HG02642 (cell line): Measurements from ENCODE around the gene RAD51B.
"Not testable (repeated sequence)": the region's sequence is repeated elsewhere in the genome, so short reads cannot be mapped to it uniquely, and the experiment has no call there.

Experiments
- ATAC-seq: cut with Tn5 transposase; IDR thresholded peaks from one replicate; pipeline ENCODE4 v1.9.1; 2021; ENCODE audit warnings: mild to moderate bottlenecking; ENCODE audit not compliant: unreplicated experiment, poor library complexity

Gene RAD51B

DNA sequence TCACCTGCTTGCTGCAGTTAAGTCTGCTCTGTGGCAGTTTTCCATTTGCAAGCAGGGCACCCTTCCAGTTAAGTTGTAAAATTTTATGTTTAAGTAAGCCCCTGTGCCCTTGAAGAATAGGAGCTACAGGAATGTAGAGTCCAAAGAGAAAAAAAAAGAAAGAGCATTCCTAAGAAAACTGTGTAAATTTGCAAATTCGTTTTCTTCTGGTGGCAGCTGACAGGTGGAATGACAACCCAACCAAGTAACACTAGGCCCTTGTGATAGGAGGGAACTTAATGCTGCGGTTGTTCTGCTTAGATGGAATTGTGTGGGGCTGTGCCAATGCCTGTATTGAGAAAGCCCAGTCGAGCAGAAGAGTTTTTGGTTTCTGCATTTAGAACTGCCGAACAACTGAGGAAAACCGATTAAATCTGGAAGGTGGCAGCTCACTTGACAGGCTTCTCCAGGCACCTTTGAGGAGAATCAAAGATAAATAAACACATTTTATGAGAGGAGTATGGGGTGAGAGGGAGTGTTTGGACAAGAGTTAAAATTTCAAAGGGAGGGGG is 280.0 kb downstream of the RAD51B start:
- ATAC-seq, result no peak

DNA sequence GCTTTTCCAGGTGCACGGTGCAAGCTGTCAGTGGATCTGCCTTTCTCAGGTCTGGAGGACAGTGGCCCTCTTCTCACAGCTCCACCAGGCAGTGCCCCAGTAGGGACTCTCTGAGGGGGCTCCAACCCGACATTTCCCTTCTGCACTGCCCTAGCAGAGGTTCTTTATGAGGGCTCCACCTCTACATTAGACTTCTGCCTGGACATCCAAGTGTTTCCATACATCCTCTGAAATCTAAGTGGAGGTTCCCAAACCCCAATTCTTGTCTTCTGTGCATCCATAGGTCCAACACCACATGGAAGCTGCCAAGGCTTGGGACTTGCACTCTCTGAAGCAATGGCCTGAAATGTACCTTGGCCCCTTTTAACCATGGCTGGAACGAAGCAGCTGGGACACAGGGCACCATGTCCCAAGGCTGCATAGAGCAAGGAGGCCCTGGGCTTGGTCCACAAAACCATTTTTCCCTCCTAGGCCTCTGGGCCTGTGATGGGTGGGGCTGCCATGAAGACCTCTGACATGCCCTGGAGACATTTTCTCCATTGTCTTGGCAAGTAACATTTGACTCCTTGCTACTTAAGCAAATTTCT is 282.2 kb downstream of the RAD51B start:
- not testable (repeated sequence) for ATAC-seq

DNA sequence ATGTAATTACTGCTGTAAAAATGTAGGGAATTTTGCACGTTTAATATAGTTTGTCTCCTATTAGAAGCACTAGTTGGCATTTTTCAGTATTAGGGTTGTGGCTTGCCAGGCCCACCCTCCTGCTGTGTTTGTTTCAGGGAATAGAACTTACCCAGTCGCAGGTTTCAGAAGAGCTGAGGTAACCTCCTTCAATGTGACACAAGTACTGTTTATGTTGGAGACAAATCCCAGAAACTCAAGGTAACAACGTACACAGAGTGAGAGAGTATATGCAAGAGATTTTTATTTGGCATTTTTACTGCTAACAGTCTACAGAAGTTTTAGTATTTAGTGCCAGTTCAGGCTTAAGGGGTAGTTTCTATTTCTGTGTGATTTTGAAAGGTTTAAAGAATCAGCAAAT is 284.3 kb downstream of the RAD51B start:
- ATAC-seq, result no peak

DNA sequence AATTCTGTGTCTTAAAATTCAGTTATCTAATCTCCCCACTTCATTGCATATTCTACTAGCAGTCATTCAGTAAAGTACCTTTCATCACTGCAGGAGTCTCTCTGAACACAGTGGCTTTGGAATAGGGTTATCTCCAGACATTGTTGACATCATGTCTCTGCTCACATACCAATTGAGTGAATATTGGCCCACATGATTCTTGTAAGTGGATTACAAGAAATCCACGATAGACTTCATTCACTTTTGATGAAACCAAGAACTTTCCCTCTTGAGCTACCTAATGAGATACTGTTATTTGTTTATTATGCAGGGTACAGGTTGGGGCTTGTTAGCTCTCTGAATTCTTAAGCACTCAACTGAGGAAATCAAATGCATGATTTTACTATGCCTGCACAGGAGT is 284.9 kb downstream of the RAD51B start:
- ATAC-seq, result no peak

DNA sequence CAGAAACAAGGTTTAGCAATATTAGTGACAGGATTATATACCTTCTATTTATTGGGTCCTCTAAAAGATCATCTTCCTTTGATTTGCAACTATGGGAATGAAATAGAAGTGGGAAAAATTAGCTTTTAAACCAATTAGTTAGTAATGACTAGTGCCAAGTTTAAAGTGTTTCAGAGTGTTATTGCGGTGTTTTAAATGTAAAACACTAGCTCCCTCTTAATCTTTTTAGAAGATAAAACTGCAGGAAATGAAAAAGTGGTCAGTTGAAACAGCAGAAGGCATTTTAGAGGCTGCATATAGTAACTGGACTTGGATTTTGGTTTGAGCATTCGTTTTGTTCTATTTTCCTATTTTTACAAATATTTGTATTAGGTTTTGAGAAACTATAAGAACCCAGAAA is 286.2 kb downstream of the RAD51B start:
- no peak for ATAC-seq

DNA sequence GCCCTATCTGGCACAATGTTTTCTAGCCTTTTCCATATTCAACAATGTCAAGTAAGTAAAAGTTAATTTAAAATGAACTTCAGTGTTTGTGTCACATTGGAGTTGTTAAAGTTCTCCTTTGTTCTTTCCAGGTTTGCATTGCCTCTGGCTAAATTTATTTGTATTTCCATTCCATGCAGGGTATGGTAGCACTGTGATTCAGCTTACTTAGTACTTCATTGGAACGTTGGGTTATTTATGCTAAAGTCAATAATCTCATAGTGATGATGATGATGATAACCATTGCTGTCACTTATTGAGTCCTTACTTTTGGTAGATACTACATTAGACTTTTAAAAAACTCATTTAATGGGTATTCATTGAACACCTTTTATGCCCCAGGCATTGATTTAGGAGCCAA is 286.9 kb downstream of the RAD51B start:
- ATAC-seq, result no peak

DNA sequence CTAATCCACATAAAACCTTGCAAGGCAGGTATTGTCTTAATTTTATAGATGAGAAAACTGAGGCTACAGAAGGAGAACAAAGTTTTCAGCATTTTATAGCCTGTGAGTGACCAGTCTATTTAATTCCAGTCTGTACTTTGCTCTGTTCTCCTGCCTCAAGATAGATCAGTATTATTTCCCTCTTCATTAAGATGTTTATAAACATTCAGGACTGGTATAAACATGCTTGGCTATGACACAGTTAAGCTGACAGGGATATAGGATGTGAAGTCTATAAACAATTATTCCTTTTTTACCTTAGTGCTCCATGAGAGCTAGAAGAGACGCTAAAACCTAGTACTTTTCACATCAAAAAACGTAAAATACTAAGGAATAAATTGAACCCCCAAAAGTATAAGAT is 287.3 kb downstream of the RAD51B start:
- ATAC-seq, result no peak

DNA sequence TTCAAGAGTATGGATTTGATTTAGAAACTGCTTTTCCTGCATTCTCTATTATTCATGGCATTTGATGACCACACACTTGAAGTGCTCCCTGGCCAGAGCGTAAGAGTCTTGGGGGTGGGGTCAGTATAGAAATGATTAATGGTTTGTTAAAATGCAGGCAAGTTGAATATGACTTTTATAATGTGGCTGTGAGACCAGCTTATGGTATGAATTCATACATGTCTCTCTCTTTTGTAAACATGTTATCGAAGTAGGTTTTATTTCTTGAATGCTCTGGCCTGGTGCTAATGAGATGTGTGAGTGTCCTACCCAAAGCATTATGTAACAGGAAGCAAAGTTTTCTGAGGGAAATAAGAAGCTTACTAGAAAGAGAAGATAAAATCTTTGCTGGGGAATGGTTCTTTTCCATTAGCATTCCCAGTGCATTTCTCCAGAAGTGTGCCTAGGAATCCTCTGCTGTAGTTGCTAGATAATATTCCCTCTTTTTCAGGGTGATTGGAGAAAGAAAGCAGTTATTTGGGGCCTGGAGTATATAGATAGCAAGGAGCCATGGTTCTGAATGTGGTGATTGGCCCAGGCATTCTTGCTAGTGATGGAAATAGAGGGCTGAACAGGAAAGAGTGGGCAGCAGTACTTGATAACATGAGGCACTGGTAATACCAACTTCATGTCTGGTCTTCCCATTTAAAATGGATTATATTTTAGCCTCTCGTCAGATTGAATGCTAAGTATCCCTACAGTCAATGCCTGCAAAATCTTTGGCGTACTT is 289.7 kb downstream of the RAD51B start:
- no peak for ATAC-seq

DNA sequence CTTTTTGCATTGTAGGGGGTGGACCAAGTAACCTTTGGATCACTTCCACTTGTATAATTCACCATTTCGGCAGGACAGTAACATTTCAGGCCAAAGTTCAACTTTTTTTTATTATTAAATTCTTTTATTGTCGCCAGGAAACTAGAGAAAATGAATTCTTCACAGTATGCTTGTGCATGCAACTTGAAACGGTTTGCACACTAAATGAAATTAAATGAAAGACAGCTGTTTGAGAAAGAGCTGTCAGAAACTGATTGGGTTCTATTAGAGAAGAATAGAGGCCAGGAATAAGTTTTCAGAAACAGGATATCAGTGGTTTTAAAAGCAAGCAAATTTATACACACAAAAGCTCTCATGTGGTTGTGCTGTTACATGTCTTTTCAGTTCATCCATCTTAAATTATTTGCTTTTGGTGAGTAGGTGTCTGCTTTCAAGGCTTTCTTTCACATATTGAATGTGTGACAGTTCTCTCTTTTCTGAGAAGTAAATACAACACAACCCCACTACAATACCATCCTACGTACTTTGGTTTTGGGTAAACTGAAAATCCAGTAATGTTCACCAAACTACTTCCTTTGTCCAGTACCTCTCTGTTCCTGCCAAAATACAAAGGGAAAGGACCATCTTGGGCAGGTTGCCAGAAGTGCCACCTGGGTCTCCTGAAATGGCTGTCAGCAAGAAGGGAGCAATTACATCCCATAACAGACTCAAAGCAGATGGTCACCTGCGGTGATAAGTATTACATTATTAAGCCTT is 291.7 kb downstream of the RAD51B start:
- no peak for ATAC-seq

DNA sequence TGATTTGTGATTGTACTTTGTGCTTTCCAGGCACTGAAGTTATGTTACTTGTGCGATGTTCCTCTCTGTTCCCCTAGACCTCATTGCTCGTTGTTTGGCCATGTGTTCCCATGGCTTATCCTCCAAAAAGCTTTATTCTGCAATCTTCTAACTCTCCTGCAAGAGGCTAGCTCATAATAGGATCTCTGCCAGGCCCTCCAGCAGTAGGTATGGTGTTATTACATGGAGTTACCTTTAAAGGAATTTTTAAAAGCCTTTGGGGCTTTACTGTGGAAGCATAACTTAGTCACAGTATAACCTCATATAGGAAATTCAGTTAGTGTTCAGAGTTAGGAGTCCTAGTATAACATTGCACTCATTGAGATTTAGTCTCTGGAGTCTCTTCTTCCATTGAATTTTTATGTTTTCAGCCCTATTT is 292.3 kb downstream of the RAD51B start:
- ATAC-seq, result no peak

DNA sequence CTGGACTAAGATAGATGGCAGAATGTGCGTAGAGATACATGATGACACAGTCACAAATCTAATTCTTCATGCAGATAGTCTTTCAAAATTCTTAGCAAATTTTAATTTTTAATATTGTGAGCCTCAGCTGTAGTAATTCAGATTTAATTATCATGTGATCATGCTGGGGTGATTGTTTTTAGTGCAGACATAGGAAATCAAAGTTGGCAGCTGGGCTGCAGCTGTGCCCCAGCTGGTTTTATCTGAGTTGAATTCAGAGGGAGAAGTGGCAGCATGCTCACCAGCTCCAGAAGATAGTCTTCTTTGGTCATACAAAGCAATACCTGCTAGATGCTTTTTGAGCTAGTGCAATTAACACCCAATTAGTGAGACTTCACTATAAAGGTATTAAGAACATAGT is 292.9 kb downstream of the RAD51B start:
- ATAC-seq, result no peak

DNA sequence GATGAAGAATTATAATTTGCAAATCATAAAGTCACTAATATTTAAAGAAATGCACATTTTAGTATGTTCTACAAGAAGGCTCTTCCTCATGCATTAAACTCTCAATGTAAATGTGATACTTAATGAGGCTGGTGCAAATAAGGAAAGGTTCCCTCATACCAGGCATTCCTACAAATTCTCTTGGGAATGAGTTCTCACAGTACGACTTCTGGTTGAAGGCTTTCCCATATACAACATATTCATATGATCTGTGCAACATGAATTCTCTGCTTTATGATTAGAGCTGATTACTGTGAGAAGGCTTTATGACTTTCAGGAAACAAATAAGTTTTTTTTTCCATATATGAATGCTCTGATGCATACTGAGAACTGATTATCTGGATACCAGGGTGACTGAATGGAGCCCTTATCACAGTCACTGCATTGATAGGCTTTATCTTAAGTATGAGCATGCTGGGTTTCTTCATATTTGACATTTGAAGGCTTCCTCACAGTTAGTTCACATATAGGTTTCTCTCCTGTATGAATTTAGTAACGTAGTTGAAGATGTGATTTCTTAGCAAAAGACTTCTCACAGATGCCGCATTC is 293.9 kb downstream of the RAD51B start:
- no peak for ATAC-seq

DNA sequence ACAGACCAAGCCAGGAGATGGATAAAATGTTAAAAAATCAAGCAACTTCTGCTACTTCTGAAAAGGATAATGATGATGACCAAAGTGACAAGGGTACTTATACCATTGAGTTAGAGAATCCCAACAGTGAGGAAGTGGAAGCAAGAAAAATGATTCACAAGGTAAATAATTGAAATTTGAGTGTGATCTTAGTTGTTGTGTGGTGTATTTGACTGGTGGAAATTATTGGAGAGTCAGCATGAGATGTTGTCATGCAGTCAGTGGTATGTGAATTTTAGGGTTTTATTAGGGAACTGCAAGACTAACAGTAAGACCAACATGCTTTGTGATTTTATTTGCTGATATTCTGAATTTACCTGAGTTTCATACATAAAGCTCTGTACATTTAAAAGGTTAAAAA is 296.4 kb downstream of the RAD51B start:
- not testable (repeated sequence) for ATAC-seq

DNA sequence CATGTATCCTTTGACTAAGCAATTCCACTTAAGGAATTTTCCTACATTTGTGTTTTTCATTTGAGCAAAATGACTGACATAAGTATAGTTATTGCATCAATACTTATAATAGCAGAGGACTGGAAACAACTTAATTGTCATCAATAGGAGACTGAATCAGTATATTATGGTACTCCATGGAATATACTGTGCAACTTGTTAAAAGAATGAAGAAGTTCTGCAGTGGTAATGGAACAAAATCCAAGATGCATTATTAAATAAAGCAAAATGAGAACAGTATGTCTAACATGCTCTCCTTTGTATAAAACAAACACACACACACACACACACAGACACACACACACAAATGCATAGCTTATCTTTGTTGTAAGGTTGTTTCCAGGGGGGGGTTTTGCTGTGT is 303.1 kb downstream of the RAD51B start:
- no peak for ATAC-seq

DNA sequence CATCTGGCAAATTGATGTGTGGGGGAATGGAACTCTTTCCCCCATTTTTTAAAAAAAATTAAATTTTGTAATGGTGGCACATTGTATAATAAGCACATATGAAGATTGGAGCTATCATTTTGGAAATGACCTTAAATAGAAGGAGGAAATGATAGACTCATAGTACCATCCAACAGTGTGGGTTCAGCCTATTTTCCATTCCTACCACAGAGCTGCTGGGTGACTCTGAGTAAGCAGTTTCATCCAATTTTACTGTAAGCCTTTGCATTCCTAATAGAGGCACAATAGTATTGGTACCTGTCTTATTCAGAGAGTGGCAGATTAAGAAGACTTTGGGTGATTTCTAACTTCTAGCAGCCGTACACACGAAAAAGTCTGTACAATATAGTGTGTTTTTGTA is 304.5 kb downstream of the RAD51B start:
- no peak for ATAC-seq

DNA sequence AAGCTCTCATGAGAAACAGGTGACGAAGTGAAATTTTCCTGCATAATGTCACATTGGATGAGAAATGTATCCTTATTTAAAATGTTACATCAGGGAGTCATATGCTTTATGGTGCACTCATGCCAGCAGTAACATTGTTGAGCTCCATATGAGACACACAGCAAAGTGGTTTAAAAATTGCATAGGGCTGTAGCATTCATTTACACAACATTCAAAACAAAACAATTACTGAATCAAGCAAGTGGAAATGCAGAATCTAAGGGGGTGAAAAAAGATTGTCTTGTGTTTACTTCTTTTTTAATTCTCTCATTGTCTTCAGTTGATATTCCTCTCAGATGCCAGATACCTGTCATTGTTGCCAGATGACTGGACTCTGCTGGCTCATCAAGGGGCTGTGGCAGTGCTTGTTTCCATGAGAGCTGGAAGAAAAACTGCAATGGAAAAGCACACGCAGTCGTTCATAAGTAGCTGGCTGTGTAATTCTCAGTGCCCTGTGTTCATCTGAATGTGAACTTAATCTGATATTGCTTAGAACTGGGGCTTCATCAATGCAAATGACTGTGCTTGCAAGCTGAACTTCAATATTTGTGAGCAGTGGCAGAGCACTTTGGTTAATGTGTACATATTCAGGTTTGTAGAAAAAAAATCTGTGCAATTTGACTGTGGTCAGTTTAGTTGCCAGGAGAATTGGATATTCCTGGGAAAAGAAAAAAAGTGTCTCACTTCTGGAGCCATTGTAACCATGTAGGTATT is 305.6 kb downstream of the RAD51B start:
- ATAC-seq, result no peak

DNA sequence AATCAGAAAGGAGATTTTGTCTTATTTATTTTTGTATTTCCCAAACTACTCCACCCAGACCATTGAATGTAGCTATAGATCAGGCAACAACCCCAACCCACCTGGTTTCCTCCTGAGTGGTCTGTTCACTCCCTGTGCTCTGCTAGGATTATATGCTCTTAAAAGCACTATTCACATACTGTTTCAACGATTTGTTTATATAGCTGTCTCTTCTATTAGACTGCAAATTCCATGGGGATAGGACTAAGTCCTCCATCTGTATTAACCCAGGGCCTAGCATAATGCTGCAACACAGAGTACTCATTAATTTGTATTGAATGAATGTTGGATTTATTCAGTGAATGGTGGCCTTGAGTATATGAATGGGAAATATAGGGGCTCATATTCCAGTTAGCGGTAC is 307.6 kb downstream of the RAD51B start:
- ATAC-seq, result no peak

DNA sequence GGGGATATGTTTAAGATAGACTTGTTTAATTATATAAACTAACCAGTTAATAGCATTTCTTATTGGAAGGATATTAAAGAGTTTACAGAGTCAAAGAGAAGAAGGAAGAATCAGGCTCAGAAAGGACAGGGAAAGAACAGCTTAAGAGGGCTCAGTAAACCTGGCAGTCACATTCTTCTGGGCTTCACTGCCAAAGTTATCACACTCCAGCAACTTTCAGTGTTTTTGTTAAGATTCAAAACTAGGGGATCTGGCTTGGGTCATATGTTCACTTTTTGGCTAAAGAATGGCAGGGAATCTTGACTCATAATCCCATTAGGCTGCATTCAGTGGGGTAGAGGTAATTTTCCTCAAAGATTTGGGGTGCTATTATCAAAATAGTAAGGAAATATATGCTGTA is 312.3 kb downstream of the RAD51B start:
- no peak for ATAC-seq

DNA sequence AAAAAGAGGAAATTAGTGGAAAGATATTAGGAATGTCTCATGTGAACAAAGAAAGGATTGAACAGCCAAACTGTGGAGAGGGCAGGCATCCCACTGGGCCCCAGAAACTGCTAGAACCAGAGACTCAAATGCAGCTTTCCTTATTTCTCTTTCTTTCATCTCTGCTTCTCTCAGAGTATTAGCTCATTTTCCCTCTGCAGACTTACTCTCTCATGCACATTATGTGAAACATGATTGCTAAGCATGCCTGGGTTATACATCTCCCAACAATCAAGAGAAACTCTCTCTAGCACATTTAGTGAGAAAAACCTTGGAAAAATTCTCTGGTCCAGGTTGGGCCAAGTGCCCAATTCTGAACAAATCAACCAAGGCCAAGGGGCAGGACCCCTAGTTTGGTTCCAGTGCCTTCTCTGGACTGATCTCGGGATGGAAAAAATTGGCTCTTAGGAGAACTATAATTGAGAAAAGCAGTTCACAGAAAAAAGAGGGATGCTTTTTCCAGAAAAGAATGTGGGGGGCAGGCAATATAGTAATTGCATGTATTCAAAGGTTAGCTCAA is 313.1 kb downstream of the RAD51B start:
- ATAC-seq, result no peak

DNA sequence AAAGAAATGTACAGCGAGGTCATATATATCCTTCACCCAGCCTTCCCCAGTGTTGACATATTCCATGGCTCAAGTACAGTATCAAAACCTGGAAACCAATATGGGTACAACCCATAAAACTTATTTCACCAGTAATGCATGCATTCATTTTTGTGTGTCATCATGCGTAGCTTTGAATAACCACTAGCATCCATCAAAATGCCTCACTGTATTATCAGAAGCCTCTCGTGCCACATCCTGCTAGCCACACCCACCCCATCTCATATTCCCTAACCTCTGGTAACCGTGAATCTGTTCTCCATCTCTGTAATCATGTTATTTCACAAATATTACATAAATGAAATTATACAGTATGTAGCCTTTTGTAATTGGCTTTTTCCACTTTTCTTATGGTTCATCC is 314.3 kb downstream of the RAD51B start:
- ATAC-seq, result no peak
